Medulla oblongata (tissue), 1 donor: Measurements from ENCODE around the gene SLC30A7.
"Not testable (repeated sequence)": the region's sequence is repeated elsewhere in the genome, so short reads cannot be mapped to it uniquely, and the experiment has no call there.

Experiments used
- DNase-seq: peaks from one replicate; pipeline ENCODE4 v3.0.0-alpha.2; 2015; ENCODE audit errors: extremely low spot score

SLC30A7 gene

GRCh38 chr1:100895540-100896480 lies at the start of gene SLC30A7:
SLC30A7 (plus strand) TSS chr1:100896090; CDS start chr1:100896263, 173 bp downstream.
- peak; percentile 95 for DNase-seq

DNA sequence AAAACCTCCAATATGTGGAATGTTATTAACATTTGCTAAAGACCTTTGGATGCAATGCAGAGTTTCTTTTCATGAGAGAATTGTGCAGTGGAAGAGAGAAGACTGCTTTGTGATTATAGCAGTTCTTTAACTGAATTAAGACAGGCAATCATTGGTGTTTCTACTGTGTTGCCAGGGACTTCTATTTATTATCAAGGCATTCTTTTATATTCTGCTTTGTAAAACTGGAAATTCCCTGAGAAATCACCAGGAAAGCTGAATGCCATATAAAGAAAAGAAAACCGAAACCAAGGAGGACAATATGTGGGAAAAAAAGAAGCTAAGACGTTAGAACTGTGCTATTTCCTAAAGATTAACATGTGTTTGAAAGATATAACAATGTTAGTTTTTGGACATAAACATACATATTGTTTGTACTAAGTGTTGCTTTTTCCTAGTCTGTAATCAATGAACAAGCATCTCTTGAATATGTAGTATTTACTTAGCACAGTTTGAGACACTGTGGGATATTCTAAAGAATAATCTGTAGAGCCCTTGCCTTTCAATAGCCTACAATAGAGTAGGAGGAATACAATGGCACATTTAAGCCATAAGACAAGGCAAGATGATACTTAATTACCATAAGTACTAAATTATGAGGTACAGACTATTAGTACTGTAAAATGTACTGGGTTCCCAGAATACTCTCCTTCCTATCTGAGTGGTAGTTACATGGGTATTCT lies 48.4 kb upstream of the SLC30A7 start:
- DNase-seq, result peak; percentile 3

DNA sequence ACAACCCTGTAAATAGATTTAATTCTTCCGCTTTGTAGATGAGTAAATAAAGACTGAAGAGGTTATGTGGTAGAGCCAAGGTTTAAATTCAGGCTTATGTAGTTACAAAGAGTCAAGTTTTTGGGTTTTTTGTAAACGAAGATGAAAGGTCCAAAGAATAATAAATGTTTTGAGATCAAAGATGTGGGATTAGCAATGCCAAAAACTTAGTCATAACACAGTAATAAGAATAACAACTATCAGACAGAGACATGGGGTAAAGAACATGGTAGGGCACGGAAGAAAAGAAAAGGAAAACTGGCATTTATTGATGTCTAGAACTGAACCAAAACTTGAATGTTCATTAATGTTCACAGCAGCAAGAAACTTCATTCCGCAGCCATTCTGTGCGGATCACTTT lies 44.2 kb upstream of the SLC30A7 start:
- DNase-seq, result no peak

GRCh38 chr1:100852976-100853375 lies 42.9 kb upstream of the SLC30A7 start:
- DNase-seq, result no peak

GRCh38 chr1:100855116-100855515 lies 40.8 kb upstream of the SLC30A7 start:
- not testable (repeated sequence) for DNase-seq

GRCh38 chr1:100860397-100860991 lies 35.4 kb upstream of the SLC30A7 start:
- no peak for DNase-seq

GRCh38 chr1:100861379-100861778 lies 34.5 kb upstream of the SLC30A7 start:
- DNase-seq, result no peak

DNA sequence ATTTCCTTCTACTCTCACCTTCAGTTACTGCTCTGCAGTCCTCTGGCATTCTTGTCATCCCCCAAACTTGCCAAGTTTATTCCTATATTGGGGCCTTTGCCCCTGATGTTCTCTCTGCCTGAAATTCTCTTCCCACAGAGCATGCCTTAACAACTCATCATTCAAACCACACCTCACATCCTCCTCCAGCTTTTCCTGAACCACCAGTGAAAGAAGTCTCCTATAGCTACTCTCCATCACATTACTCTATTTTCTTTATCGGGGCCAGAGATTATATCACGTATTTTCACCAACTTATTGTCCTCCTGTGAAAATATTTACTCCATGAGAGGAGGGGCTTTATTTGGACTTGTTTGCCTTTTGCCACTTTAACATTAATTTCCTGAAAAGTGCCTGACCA lies 33.3 kb upstream of the SLC30A7 start:
- no peak for DNase-seq

GRCh38 chr1:100866041-100866900 lies 29.6 kb upstream of the SLC30A7 start:
- DNase-seq, result peak; percentile 43

DNA sequence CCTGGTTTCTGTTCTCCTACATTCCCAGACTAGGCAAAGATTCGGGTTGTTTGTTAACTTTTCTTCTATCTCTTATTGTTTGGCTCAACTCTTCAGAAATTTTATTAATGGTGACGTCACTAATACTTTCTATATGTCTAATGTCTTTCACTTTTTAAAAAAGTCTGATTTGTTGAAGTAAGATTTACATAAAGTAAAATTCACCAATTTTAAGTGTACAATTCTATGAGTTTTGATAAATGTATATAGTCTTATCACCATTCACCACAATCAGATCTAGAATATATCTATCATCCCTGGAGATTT lies 29.0 kb upstream of the SLC30A7 start:
- DNase-seq, result no peak

GRCh38 chr1:100868364-100868995 lies 27.4 kb upstream of the SLC30A7 start:
- peak; percentile 65 for DNase-seq

- DNase-seq, result no peak
These were observed 25.9 kb upstream of the SLC30A7 start for GRCh38 chr1:100869996-100870395.

DNA sequence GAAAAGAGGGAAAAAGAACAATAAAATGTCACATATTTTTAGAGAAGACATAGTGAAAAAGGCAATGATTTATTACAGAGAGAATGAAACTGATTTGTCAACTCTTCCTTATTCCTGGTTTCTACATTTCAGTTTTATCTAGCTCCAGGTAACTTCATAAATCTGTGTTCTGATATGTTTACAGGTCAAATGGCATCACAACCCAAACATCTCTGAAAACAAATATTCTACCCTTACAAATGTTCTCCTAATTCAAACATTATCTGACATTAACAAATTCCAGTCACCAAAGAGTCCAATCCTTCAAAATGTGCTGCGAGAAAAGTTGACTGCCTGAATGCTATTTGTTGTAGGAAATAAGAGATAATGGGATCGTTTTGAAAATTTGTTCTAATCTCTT lies 21.5 kb upstream of the SLC30A7 start:
- DNase-seq, result no peak

- no peak for DNase-seq
These were observed 20.7 kb upstream of the SLC30A7 start for GRCh38 chr1:100875228-100875627.

DNA sequence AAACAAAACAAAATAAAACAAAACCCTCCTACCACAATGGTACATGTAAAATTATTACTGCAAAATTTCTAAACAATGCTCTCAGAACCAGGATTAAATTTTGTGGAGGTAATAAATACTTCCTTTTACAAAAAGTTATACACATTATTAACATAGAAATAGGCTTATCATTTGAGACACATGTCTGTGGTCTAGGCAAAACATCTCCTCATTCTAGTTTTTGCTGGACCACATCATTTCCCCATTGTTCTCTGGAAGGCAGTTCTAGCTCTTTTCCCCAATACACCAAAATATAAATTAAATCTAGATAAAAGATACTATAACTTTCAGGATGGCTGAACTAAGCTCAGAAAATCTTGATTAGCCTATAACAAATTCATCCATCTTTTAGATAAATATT lies 19.6 kb upstream of the SLC30A7 start:
- DNase-seq, result no peak

DNA sequence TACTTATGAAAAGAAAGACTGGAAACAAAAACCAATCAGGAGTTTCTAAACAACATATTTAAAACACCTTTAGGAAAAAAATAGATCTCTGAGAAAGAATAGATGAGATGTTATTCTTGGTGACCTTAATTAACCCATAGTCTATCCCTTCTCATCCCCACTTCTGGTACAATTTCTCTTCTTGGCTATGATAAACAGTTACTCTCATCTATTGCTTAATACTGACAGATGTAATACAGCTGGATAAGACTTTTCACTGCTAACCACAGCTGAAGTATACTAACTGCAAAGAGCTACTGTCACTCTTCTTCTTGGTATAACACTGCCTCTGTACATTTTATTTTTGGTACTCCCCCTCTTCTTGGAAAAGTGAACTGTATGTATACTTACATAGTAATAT lies 16.5 kb upstream of the SLC30A7 start:
- no peak for DNase-seq

GRCh38 chr1:100881687-100882086 lies 14.2 kb upstream of the SLC30A7 start:
- DNase-seq, result no peak

DNA sequence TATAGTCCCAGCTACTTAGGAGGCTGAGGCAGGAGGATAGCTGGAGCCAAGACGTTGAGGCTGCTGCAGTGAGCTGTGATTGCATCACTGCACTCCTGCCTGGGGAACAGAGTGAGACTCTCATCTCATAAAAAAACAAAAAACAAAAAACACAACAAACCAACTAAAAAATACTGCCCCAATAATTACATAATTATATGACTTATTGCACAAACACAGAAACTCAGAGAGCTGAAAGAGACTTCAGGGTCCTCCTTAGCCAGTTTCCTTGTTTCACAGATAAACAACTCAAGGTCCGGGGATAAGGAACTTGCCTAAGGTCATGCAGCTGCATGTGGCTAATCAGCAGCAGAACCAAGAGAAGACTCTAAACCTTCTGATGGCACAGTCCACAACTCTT lies 13.2 kb upstream of the SLC30A7 start:
- DNase-seq, result no peak

DNA sequence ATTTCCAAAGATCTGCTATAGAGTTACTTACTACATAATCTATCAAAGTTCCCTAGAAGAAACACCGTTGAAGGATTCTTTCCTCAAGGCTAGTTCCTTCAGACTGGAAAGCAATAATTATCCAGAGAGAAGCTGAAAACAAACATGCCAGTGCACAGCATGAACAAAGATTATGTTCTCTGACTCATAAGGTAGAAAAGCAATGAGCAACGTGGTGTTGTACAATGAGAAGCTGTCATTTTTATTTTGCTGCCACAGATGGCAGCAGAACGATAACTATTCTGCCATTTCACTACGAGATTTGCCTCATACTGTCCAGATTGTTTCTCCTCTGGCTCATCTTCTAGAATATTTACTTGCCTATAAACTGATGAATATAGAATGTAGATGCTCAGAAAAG lies 11.9 kb upstream of the SLC30A7 start:
- DNase-seq, result no peak

GRCh38 chr1:100889007-100889406 lies 6.9 kb upstream of the SLC30A7 start:
- not testable (repeated sequence) for DNase-seq

GRCh38 chr1:100889869-100890482 lies 5.9 kb upstream of the SLC30A7 start:
- DNase-seq, result not testable (repeated sequence)
